Measurements from ENCODE around the gene SMIM31.

- no peak for TF ChIP-seq CTCF (optimal IDR thresholded peaks at IDR 0.05 in 1 of 3, IDR thresholded peaks at IDR 0.05 in 1 of 3, conservative IDR thresholded peaks at IDR 0.05 in 1 of 3; ENCODE audit: extremely low read depth in 1 of 3, insufficient read depth in 2 of 3, low read length in 3 of 3)
- no peak for TF ChIP-seq EZH2 (IDR thresholded peaks at IDR 0.05; ENCODE audit: low read length)
Observed at GRCh38 chr4:164765096-164765495, 11.2 kb downstream of the SMIM31 start.

All from keratinocyte (primary cell).